ENCODE data around the gene CRLF3. TPM values are rescaled to one million over a fixed set of nuclear protein-coding genes. Genes with fewer than 3 reads are reported as not detected.
"Not testable (repeated sequence)": the region's sequence is repeated elsewhere in the genome, so short reads cannot be mapped to it uniquely, and the experiment has no call there.

Gene CRLF3
- total RNA-seq, 4 donors from 2014 or later, result 7.9 to 45.4 (median 19.7) TPM

- H3K27ac ChIP-seq, result no peak overlapping the region
- TF ChIP-seq CTCF (IDR thresholded peaks at IDR 0.05) (no peak), POLR2A (IDR thresholded peaks at IDR 0.05) (no peak)
- H3K36me3 ChIP-seq, result peaks cover 0 to 71% (median 0%) of the 10 kb centered on the region in 3 donors
- H3K4me1 ChIP-seq, result no peaks in the 10 kb centered on the region
- H3K27me3 ChIP-seq, result no peaks in the 10 kb centered on the region
- no peaks in the 10 kb centered on the region for H3K9me3 ChIP-seq
- H3K4me3 ChIP-seq, result no peak overlapping the region
- no peak for DNase-seq
These were observed 42.3 kb downstream of the CRLF3 start for GRCh38 chr17:30782206-30782605.

GRCh38 chr17:30780343-30780742 lies 44.1 kb downstream of the CRLF3 start:
- no peak for TF ChIP-seq CTCF (IDR thresholded peaks at IDR 0.05)
- no peak for TF ChIP-seq POLR2A (IDR thresholded peaks at IDR 0.05)
- no peaks in the 10 kb centered on the region for H3K27me3 ChIP-seq
- H3K36me3 ChIP-seq, result peaks cover 0 to 56% (median 0%) of the 10 kb centered on the region in 3 donors
- no peak for DNase-seq
- no peaks in the 10 kb centered on the region for H3K9me3 ChIP-seq
- H3K27ac ChIP-seq, result no peak overlapping the region
- H3K4me1 ChIP-seq, result no peaks in the 10 kb centered on the region
- H3K4me3 ChIP-seq, result no peak overlapping the region

GRCh38 chr17:30768771-30769170 lies 55.7 kb downstream of the CRLF3 start:
- not testable (repeated sequence) for H3K9me3 ChIP-seq, H3K27ac ChIP-seq, DNase-seq

GRCh38 chr17:30767641-30768404 lies 56.7 kb downstream of the CRLF3 start:
- not testable (repeated sequence) for H3K9me3 ChIP-seq, DNase-seq, H3K27me3 ChIP-seq, H3K4me1 ChIP-seq, H3K27ac ChIP-seq, H3K4me3 ChIP-seq
- peaks cover 0 to 70% (median 0%) of the 10 kb centered on the region in 3 donors for H3K36me3 ChIP-seq

More at GRCh38 chr17:30768771-30769170, 55.7 kb downstream of the CRLF3 start:
- not testable (repeated sequence) for H3K4me3 ChIP-seq, H3K4me1 ChIP-seq, H3K27me3 ChIP-seq
- H3K36me3 ChIP-seq, result peaks cover 0 to 64% (median 0%) of the 10 kb centered on the region in 3 donors

GRCh38 chr17:30761060-30761459 lies 63.4 kb downstream of the CRLF3 start:
- TF ChIP-seq CTCF (IDR thresholded peaks at IDR 0.05), result no peak
- no peaks in the 10 kb centered on the region for H3K4me1 ChIP-seq
- no peaks in the 10 kb centered on the region for H3K27me3 ChIP-seq
- no peak overlapping the region for H3K27ac ChIP-seq
- DNase-seq, result no peak
- H3K4me3 ChIP-seq, result no peak overlapping the region
- H3K36me3 ChIP-seq, result peaks cover 0 to 46% (median 0%) of the 10 kb centered on the region in 3 donors
- H3K9me3 ChIP-seq, result no peaks in the 10 kb centered on the region

GRCh38 chr17:30753291-30753690 lies 71.2 kb downstream of the CRLF3 start:
- not testable (repeated sequence) for H3K27ac ChIP-seq, DNase-seq, H3K4me3 ChIP-seq, H3K27me3 ChIP-seq, H3K9me3 ChIP-seq, H3K4me1 ChIP-seq
- H3K36me3 ChIP-seq, result peaks cover 0 to 42% (median 0%) of the 10 kb centered on the region in 3 donors

- not testable (repeated sequence) for H3K4me3 ChIP-seq, H3K27me3 ChIP-seq
- peaks cover 0 to 44% (median 0%) of the 10 kb centered on the region in 3 donors for H3K36me3 ChIP-seq
These were observed 73.5 kb downstream of the CRLF3 start for GRCh38 chr17:30750982-30751381.

GRCh38 chr17:30747621-30748020 lies 76.9 kb downstream of the CRLF3 start:
- not testable (repeated sequence) for H3K4me3 ChIP-seq, H3K27me3 ChIP-seq, H3K9me3 ChIP-seq, H3K27ac ChIP-seq, H3K4me1 ChIP-seq
- peak in 1 of 3 donors; percentile 25 for DNase-seq
- H3K36me3 ChIP-seq, result peaks cover 0 to 34% (median 0%) of the 10 kb centered on the region in 3 donors

More at GRCh38 chr17:30750982-30751381, 73.5 kb downstream of the CRLF3 start:
- not testable (repeated sequence) for H3K9me3 ChIP-seq, H3K4me1 ChIP-seq, DNase-seq, H3K27ac ChIP-seq

GRCh38 chr17:30742669-30743068 lies 81.8 kb downstream of the CRLF3 start:
- peaks cover 0 to 14% (median 0%) of the 10 kb centered on the region in 3 donors for H3K36me3 ChIP-seq
- not testable (repeated sequence) for H3K4me1 ChIP-seq, DNase-seq, H3K27me3 ChIP-seq, H3K9me3 ChIP-seq, H3K27ac ChIP-seq, H3K4me3 ChIP-seq

- H3K4me1 ChIP-seq, result peaks cover 0 to 13% (median 0%) of the 10 kb centered on the region in 4 donors
- H3K27me3 ChIP-seq, H3K27ac ChIP-seq, H3K36me3 ChIP-seq, H3K9me3 ChIP-seq, H3K4me3 ChIP-seq: not testable (repeated sequence)
- DNase-seq, result peak in 1 of 3 donors; percentile 28
These were observed 88.1 kb downstream of the CRLF3 start for GRCh38 chr17:30736371-30736770.

- H3K36me3 ChIP-seq, H3K27me3 ChIP-seq, H3K9me3 ChIP-seq, H3K27ac ChIP-seq, H3K4me3 ChIP-seq: not testable (repeated sequence)
- H3K4me1 ChIP-seq, result peaks cover 0 to 16% (median 0%) of the 10 kb centered on the region in 4 donors
- DNase-seq, result peak in 1 of 3 donors; percentile 13
These were observed 88.8 kb downstream of the CRLF3 start for GRCh38 chr17:30735644-30736043.

- H3K9me3 ChIP-seq, H3K4me3 ChIP-seq, H3K27ac ChIP-seq, H3K27me3 ChIP-seq, H3K36me3 ChIP-seq: not testable (repeated sequence)
- DNase-seq, result peak in 1 of 3 donors; percentile 27
- H3K4me1 ChIP-seq, result peaks cover 0 to 19% (median 0%) of the 10 kb centered on the region in 4 donors
These were observed 89.3 kb downstream of the CRLF3 start for GRCh38 chr17:30735206-30735605.

Measured in Peyer's patch (tissue), 4 donors.